ENCODE data around the gene RIT2. TPM values are rescaled to one million over a fixed set of nuclear protein-coding genes. Genes with fewer than 3 reads are reported as not detected.

RIT2 gene
- total RNA-seq, 4 donors from 2014 or later: not detected

DNA sequence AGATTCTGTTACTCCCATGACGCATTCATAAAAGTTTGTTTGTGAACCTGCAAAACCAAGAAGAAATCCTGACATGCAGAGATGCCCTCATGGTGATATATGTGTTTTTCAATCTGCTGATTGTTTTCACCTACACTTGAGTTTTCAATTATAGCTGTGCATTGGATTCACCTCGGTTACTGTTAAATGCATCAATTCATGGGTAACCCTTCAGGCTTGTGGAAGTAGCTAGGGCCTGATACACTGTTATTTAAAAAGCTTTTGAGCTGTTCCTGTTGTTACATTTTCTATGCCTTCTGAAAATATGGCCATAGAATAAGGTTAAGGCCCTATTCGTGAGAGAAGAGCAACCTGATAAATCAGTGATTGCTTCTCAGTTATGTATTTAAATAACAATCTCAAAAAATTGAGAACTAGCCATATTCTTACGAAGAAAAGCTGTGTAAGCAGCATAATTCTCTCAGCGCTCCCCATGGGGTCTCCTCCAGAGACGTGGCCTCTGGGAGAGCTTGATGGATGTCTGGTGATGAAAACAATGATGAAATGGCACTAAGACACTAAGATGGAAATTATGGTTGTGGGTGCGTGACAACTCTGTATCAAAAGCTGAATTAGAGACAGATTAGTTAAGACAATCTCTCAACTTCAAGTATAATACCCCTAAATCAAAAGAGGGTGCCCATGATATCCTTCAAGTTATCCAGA is 60.5 kb downstream of the RIT2 start:
- no peaks in the 10 kb centered on the region for H3K36me3 ChIP-seq
- DNase-seq: no peak
- no peaks in the 10 kb centered on the region for H3K4me1 ChIP-seq
- no peak overlapping the region for H3K27ac ChIP-seq
- no peaks in the 10 kb centered on the region for H3K27me3 ChIP-seq
- H3K4me3 ChIP-seq: no peak overlapping the region
- TF ChIP-seq POLR2A (IDR thresholded peaks at IDR 0.05): no peak
- TF ChIP-seq, protein P1, sequence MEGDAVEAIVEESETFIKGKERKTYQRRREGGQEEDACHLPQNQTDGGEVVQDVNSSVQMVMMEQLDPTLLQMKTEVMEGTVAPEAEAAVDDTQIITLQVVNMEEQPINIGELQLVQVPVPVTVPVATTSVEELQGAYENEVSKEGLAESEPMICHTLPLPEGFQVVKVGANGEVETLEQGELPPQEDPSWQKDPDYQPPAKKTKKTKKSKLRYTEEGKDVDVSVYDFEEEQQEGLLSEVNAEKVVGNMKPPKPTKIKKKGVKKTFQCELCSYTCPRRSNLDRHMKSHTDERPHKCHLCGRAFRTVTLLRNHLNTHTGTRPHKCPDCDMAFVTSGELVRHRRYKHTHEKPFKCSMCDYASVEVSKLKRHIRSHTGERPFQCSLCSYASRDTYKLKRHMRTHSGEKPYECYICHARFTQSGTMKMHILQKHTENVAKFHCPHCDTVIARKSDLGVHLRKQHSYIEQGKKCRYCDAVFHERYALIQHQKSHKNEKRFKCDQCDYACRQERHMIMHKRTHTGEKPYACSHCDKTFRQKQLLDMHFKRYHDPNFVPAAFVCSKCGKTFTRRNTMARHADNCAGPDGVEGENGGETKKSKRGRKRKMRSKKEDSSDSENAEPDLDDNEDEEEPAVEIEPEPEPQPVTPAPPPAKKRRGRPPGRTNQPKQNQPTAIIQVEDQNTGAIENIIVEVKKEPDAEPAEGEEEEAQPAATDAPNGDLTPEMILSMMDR (IDR thresholded peaks at IDR 0.05): no peak
- H3K9me3 ChIP-seq: no peaks in the 10 kb centered on the region

DNA sequence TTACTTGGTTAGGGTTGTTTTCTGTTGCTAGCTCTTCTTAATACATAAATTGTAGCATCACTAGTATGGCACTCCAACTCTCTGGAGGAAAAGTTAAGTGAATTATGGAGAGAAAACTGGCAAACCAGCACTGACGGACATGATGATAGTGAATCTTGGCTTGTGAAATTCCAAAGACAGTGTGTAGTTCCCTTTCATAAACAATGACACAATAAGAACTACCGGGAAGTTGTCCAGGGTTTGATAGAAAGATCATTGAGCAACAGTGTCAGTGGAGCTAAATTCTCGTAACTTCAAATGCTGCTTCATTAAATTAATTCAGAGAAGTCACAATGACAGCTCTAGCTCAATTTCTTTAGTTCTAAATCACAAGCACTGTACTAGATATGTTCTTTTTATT is 66.5 kb downstream of the RIT2 start:
- Histone ChIP-seq H3K27me3 (no peaks in the 10 kb centered on the region), H3K36me3 (no peaks in the 10 kb centered on the region), H3K4me1 (no peaks in the 10 kb centered on the region), H3K27ac (no peak overlapping the region), H3K4me3 (no peak overlapping the region), H3K9me3 (no peaks in the 10 kb centered on the region)
- DNase-seq: no peak
- TF ChIP-seq POLR2A (IDR thresholded peaks at IDR 0.05): no peak
- TF ChIP-seq, protein P1 (IDR thresholded peaks at IDR 0.05): no peak

DNA sequence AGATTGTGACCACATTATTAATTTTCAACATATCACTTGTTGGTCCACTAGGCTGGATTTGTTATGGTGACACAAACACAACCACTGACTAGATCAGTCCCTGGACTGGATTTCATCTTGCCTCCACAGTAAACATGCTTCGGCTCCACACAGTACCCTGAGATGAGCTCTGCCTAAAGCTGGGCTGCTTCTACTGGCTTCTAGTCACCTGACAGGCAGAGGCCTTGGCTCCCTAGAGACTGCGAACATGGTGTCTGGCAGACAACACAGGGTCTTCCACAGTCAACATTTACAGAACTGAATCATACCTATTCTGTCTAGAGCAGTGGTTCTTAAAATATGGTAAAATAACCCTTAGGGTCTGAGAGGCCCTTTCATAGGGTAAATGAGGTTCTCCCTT is 69.2 kb downstream of the RIT2 start:
- Histone ChIP-seq H3K4me3 (no peak overlapping the region), H3K4me1 (no peaks in the 10 kb centered on the region), H3K27me3 (no peaks in the 10 kb centered on the region), H3K9me3 (no peaks in the 10 kb centered on the region), H3K27ac (no peak overlapping the region), H3K36me3 (no peaks in the 10 kb centered on the region)
- TF ChIP-seq, protein P1 (IDR thresholded peaks at IDR 0.05): no peak
- no peak for TF ChIP-seq POLR2A (IDR thresholded peaks at IDR 0.05)
- DNase-seq: no peak

DNA sequence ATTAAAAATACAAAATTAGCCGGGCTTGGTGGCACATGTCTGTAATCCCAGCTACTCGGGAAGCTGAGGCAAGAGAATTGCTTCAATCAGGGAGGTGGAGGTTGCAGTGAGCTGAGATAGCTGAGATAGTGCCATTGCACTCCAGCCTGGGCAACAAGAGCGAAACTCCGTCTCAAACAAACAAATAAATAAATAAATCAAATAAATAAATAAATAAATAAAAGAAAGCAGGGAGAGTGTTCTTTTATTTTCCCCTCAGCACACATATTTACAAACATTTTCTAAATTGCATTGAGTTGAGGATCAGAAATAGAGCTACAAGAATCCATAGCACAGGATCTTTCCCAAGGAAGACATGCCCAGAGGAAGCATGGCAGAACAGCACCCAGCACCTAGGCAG is 71.9 kb downstream of the RIT2 start:
- TF ChIP-seq, protein P1 (IDR thresholded peaks at IDR 0.05): no peak
- TF ChIP-seq POLR2A (IDR thresholded peaks at IDR 0.05): no peak
- H3K36me3 ChIP-seq: no peaks in the 10 kb centered on the region

DNA sequence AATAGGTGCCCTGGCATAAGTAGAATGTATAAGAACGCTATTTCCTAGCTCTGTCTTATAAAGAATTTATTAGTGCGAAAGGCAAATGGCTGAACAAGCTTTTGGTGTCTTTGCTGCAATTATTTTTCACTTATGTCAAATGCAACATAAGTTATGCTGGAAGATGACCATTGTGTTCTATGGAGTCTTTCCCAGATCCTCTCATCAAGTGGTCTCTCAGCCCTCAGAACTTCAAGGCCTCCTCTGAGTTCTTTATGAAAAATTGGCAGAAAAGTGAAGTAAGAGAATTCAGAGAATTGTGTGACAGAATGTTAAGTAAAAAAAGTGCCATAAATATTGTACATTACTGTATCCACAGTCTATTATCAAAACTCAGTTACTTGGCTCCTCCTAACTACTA is 75.2 kb downstream of the RIT2 start:
- no peak overlapping the region for H3K27ac ChIP-seq
- no peaks in the 10 kb centered on the region for H3K27me3 ChIP-seq
- no peaks in the 10 kb centered on the region for H3K36me3 ChIP-seq
- no peak overlapping the region for H3K4me3 ChIP-seq
- TF ChIP-seq POLR2A (IDR thresholded peaks at IDR 0.05): no peak
- TF ChIP-seq, protein P1 (IDR thresholded peaks at IDR 0.05): no peak
- H3K4me1 ChIP-seq: no peaks in the 10 kb centered on the region
- no peak for DNase-seq
- H3K9me3 ChIP-seq: no peaks in the 10 kb centered on the region

More for the DNA sequence above, 71.9 kb downstream of the RIT2 start:
- DNase-seq: no peak
- no peaks in the 10 kb centered on the region for H3K9me3 ChIP-seq
- H3K27me3 ChIP-seq: no peaks in the 10 kb centered on the region
- no peaks in the 10 kb centered on the region for H3K4me1 ChIP-seq
- H3K27ac ChIP-seq: no peak overlapping the region
- H3K4me3 ChIP-seq: no peak overlapping the region

Measured in Peyer's patch (tissue), 4 donors.